BJ (cell line): Measurements from ENCODE around the gene SFR1. TPM values are rescaled to one million over a fixed set of nuclear protein-coding genes. Genes with fewer than 3 reads are reported as not detected.

ENCODE experiments used
- CTCF ChIA-PET: fragments of 350-600 bp; formaldehyde crosslinking; extraction: SDS; loops from one replicate; lab custom pipeline; 2021; ENCODE audit warnings: antibody characterized with exemption, inconsistent platforms; lab: Yijun Ruan, JAX
- POLR2A ChIA-PET: fragments of 300-600 bp; sonication (Branson Sonifier 250); formaldehyde crosslinking; extraction: SDS; loops from one replicate; lab custom pipeline; 2021; ENCODE audit warnings: antibody characterized with exemption; lab: Charles Lee
- DNase-seq: peaks from one replicate; pipeline ENCODE4 v3.0.0-alpha.2; 2011; ENCODE audit warnings: low read depth
- H3K27me3 ChIP-seq: 2 replicates; pipeline ENCODE4 v1.6.0; 2011; ENCODE audit warnings: low read length; ENCODE audit not compliant: control insufficient read depth, insufficient read depth
- H3K36me3 ChIP-seq: 2 replicates; pipeline ENCODE4 v1.5.1; 2011; ENCODE audit warnings: low read length; ENCODE audit not compliant: control insufficient read depth, insufficient read depth
- H3K4me3 ChIP-seq: 2 replicates; pipeline ENCODE4 v1.5.1; 2011; ENCODE audit warnings: low read depth, mild to moderate bottlenecking, control low read depth, low read length
- polyA plus RNA-seq: library from polyadenylated mRNA; depleted of rRNA; stranded (reverse); fragments of >200 nt; gene quantifications from 2 replicates; pipeline ENCODE4 v1.2.3, GENCODE V29; 2011
- TF ChIP-seq, protein P1 (sequence below): IDR thresholded peaks from 2 replicates; pipeline ENCODE4 v1.5.1; 2011; ENCODE audit warnings: low read depth, mild to moderate bottlenecking, control low read depth, inconsistent platforms, low read length, moderate library complexity; ENCODE audit not compliant: insufficient read depth

Gene SFR1
- polyA plus RNA-seq, 1 experiment, result 1.5 TPM

DNA sequence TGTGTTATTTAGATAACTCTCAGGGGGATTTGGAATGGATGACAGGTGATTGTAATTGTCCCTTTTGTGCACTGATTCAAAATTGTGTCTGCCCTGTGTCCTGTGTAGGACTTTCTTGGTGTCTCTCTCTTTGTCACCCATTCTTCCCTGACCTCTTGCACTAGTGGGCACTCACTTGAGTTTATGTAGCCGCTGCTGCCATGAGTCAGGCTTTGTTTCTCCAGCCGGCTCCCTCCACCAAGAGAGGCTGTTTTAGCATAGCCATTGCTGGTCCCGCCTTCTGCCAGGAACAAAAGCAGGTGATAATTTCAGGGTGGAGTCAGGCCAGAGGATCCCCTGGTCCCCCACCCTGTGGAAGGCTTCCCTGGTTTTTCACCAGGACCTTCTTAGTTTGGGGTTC, 44.7 kb upstream of the SFR1 start:
- TF ChIP-seq, protein P1, sequence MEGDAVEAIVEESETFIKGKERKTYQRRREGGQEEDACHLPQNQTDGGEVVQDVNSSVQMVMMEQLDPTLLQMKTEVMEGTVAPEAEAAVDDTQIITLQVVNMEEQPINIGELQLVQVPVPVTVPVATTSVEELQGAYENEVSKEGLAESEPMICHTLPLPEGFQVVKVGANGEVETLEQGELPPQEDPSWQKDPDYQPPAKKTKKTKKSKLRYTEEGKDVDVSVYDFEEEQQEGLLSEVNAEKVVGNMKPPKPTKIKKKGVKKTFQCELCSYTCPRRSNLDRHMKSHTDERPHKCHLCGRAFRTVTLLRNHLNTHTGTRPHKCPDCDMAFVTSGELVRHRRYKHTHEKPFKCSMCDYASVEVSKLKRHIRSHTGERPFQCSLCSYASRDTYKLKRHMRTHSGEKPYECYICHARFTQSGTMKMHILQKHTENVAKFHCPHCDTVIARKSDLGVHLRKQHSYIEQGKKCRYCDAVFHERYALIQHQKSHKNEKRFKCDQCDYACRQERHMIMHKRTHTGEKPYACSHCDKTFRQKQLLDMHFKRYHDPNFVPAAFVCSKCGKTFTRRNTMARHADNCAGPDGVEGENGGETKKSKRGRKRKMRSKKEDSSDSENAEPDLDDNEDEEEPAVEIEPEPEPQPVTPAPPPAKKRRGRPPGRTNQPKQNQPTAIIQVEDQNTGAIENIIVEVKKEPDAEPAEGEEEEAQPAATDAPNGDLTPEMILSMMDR, result no peak
- POLR2A ChIA-PET, result no interaction called here
- Histone ChIP-seq H3K4me3 (no peak overlapping the region), H3K36me3 (no peaks in the 10 kb centered on the region), H3K27me3 (peaks cover 7% of the 10 kb centered on the region)
- CTCF ChIA-PET, result interaction anchor here (1.3 kb wide), 1 partner anchor 11 kb away, joined by 3 read pairs; no protein-coding TSS in a partner anchor
- no peak for DNase-seq

DNA sequence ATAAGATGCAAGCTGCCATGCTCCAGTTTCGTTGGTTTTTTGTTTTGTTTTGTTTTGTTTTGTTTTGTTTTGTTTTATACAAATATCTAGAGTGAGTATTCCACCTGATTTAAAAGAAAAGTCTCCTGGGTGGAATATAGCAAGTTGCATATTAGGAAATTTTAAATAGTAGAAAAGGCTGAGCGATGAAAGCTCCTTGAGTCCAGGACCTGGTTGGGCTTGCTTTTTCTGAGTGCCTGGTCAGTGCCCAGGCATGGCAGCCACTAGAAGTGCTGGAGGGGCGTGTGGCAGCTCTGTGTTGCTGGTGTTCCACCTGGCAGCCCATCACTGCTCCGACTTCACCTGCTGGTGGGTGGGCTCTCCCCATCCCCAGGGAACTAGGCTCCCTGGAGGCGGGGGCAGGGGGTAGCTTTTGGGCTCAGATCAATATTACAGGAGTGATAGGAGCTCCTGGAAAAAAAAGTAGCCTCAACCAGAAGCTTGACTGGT, 44.3 kb upstream of the SFR1 start:
- DNase-seq, result no peak
- TF ChIP-seq, protein P1, result no peak
- POLR2A ChIA-PET, result no interaction called here
- Histone ChIP-seq H3K4me3 (no peak overlapping the region), H3K36me3 (no peaks in the 10 kb centered on the region), H3K27me3 (peaks cover 5% of the 10 kb centered on the region; the same call in 1 of the 2 replicates)
- CTCF ChIA-PET, result interaction anchor here (1.4 kb wide), 1 partner anchor 36 kb away, joined by 4 read pairs; no protein-coding TSS in a partner anchor

DNA sequence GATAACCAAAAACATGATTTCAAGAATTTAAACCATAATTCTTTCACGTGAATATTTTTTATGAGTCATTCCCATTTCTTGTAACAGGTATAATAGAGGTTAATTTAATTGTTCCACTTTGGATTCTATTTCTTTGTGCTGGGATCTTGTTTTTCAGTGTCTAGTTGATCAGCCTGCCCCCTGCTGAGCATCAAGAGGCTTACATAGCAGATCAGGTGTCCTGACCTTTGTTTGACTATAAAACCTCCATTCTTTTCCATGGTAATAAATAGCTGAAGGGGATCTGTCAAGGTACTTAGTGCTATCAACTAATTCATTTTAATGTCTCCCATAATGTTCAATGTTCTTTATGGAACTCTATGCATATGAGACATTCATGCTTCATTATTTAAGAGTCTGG, 41.2 kb upstream of the SFR1 start:
- POLR2A ChIA-PET, result no interaction called here
- CTCF ChIA-PET, result interaction anchor here (0.7 kb wide), 1 partner anchor 25 kb away, joined by 3 read pairs; no protein-coding TSS in a partner anchor
- no peaks in the 10 kb centered on the region for H3K36me3 ChIP-seq
- no peak overlapping the region for H3K4me3 ChIP-seq
- no peak for DNase-seq
- peaks cover 3% of the 10 kb centered on the region; the same call in 1 of the 2 replicates for H3K27me3 ChIP-seq
- TF ChIP-seq, protein P1, result peak; percentile 30

DNA sequence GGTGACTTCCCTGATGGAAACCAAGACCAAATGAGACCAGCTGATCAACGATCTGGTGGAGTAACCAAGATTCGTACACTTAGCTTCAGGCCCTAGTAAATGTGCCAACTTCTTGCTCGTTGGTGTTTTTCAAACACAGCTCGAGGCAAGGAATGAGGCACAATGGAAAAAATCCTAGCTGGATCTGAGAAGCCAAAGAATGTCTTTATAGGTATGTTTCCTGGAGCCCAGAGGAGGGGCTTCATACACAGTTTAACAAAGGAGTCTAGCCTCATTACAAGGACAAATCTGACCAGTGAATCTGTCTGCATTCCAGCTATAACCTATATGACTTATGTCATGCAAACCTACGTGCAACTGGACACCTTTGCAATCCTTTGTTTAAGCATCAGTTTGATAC, 40.0 kb upstream of the SFR1 start:
- ChIA-PET POLR2A (no interaction called here), CTCF (interaction anchor here (0.7 to 2.7 kb wide), 4 partner anchors 9 to 192 kb away, joined by 3 to 7 read pairs (median 4); no protein-coding TSS in a partner anchor)
- Histone ChIP-seq H3K4me3 (no peak overlapping the region), H3K27me3 (0 out of 2 replicates have a peak, but pooled peaks cover 2% of the 10 kb centered on the region), H3K36me3 (no peaks in the 10 kb centered on the region)
- DNase-seq, result no peak
- TF ChIP-seq, protein P1, result no peak

DNA sequence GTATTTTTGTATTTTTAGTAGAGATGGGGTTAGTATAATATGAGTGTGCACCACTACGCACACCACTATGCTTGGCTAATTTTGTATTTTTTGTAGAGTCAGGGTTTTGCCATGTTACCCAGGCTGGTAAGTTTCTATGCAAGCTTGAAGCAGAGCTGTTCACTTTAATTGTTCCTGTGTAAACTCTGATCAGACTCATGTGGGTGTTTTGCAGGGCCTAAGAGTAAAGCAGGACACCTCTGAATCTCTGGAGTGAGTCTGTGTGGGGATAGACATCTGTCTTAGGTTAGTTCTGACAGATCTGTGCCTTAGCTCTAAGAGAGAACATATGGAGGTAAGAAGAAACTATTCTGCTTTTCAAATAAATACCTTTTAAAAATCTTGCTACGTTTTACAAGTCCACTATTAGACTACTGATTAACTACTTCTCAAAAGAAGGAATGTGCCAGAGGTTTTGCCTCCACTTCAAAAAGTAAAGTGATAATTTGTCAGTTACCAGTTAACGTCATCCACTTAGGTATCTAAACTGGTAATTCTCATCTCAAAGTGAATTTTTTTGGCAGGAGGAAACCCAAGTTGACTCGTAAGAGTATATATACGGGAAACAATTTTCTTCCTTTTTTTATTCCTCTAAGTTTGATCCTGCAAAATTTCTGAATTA, 37.4 kb upstream of the SFR1 start:
- no peaks in the 10 kb centered on the region for H3K36me3 ChIP-seq
- DNase-seq, result no peak
- ChIA-PET POLR2A (no interaction called here), CTCF (interaction anchor here (1.2 kb wide), 1 partner anchor 17 kb away, joined by 3 read pairs; no protein-coding TSS in a partner anchor)
- no peak overlapping the region for H3K4me3 ChIP-seq
- 0 out of 2 replicates have a peak, but pooled peaks cover 2% of the 10 kb centered on the region for H3K27me3 ChIP-seq
- TF ChIP-seq, protein P1, result no peak
